Keratinocyte (primary cell): ENCODE measurements around the gene OTOA. TPM values are rescaled to one million over a fixed set of nuclear protein-coding genes. Genes with fewer than 3 reads are reported as not detected.
"Not testable (repeated sequence)": the region's sequence is repeated elsewhere in the genome, so short reads cannot be mapped to it uniquely, and the experiment has no call there.

Experiments used
- DNase-seq: peaks from one replicate; pipeline ENCODE4 v3.0.0-alpha.2; 2011; ENCODE audit warnings: low read depth, missing footprints, low spot score
- FAIRE-seq: peaks from 2 replicates; lab custom pipeline; 2011; peaks lifted over from hg19 to GRCh38; lab: Jason Lieb, UNC
- H2AFZ ChIP-seq: 2 replicates; pipeline ENCODE4 v1.6.0; 2012; ENCODE audit warnings: low read length, control low read depth, inconsistent platforms; ENCODE audit not compliant: control insufficient read depth
- H3K27ac ChIP-seq: 2 replicates; pipeline ENCODE4 v1.5.1; 2011; ENCODE audit warnings: low read length; ENCODE audit not compliant: control insufficient read depth, insufficient read depth
- H3K27me3 ChIP-seq: 3 replicates; pipeline ENCODE4 v1.6.0; 2011; ENCODE audit warnings: low read length; ENCODE audit not compliant: control insufficient read depth, insufficient read depth; ENCODE audit errors: extremely low read depth
- H3K36me3 ChIP-seq, 2 experiments: 2 replicates in 1 of 2; 3 replicates in 1 of 2; pipeline ENCODE4 v1.5.1; 2011; ENCODE audit warnings: low read length in 2 of 2, mild to moderate bottlenecking in 1 of 2; ENCODE audit not compliant: control insufficient read depth in 2 of 2, insufficient read depth in 2 of 2; ENCODE audit errors: extremely low read depth in 1 of 2
- H3K4me1 ChIP-seq: 3 replicates; pipeline ENCODE4 v1.5.1; 2011; ENCODE audit warnings: low read length; ENCODE audit not compliant: control insufficient read depth, insufficient read depth; ENCODE audit errors: extremely low read depth
- H3K4me2 ChIP-seq: 3 replicates; pipeline ENCODE4 v1.6.0; 2011; ENCODE audit warnings: low read depth, low read length; ENCODE audit not compliant: control insufficient read depth, insufficient read depth; ENCODE audit errors: extremely low read depth
- H3K4me3 ChIP-seq, 3 experiments: fragments of 200-600 bp in 1 of 3; sonication (generic) in 1 of 3; 2 replicates in 2 of 3; 3 replicates in 1 of 3; pipeline ENCODE4 v1.5.1; 2011 to 2016; ENCODE audit warnings: low read length in 3 of 3, mild to moderate bottlenecking in 3 of 3, control low read depth in 2 of 3, inconsistent platforms in 1 of 3, low read depth in 1 of 3, mixed read lengths in 1 of 3, mixed run types in 1 of 3, moderate library complexity in 1 of 3; ENCODE audit not compliant: control insufficient read depth in 2 of 3, insufficient read depth in 2 of 3; ENCODE audit errors: extremely low read depth in 1 of 3
- H3K79me2 ChIP-seq: 2 replicates; pipeline ENCODE4 v1.6.0; 2012; ENCODE audit warnings: low read length; ENCODE audit not compliant: control insufficient read depth, insufficient read depth
- H3K9ac ChIP-seq: 3 replicates; pipeline ENCODE4 v1.6.0; 2011; ENCODE audit warnings: low read length; ENCODE audit not compliant: control insufficient read depth, insufficient read depth; ENCODE audit errors: extremely low read depth
- H3K9me1 ChIP-seq: 3 replicates; pipeline ENCODE4 v1.6.0; 2011; ENCODE audit warnings: low read length; ENCODE audit not compliant: control insufficient read depth, insufficient read depth; ENCODE audit errors: extremely low read depth
- H3K9me3 ChIP-seq: 2 replicates; pipeline ENCODE4 v1.5.1; 2012; ENCODE audit warnings: low read depth, low read length; ENCODE audit not compliant: control insufficient read depth
- H4K20me1 ChIP-seq: 3 replicates; pipeline ENCODE4 v1.6.0; 2011; ENCODE audit warnings: low read length; ENCODE audit not compliant: control insufficient read depth, insufficient read depth; ENCODE audit errors: extremely low read depth
- CTCF ChIP-seq, 3 experiments: IDR thresholded peaks in 1 of 3; conservative IDR thresholded peaks in 1 of 3; optimal IDR thresholded peaks in 1 of 3; 2 replicates in 2 of 3; 3 replicates in 1 of 3; pipeline versions ENCODE3 to v1.5.1; 2011; ENCODE audit warnings: low read length in 3 of 3, mild to moderate bottlenecking in 3 of 3, moderate library complexity in 2 of 3, control low read depth in 1 of 3, inconsistent platforms in 1 of 3; ENCODE audit not compliant: insufficient read depth in 2 of 3; ENCODE audit errors: extremely low read depth in 1 of 3
- EZH2 ChIP-seq: IDR thresholded peaks from one replicate; pipeline ENCODE4 v1.6.1; 2012; ENCODE audit warnings: inconsistent platforms, mild to moderate bottlenecking, low read length, moderate library complexity
- dilution Hi-C: fragments of 300-500 bp; cut with MboI; formaldehyde crosslinking; loops from one replicate; pipeline ENCODE4 v1.7.0; 2020; ENCODE audit warnings: low sequenced_read_pairs; ENCODE audit not compliant: extremely low pct_ligation_motif_present
- polyA plus RNA-seq, 5 experiments: library from polyadenylated mRNA; depleted of rRNA in 3 of 5; stranded (reverse) in 3 of 5; stranded (forward) in 1 of 5; unstranded in 1 of 5; fragments of >200 nt; gene quantifications; 1 replicate in 1 of 5; 2 replicates in 3 of 5; 3 replicates in 1 of 5; pipeline versions ENCODE4 v1.2.1 to v1.2.3, GENCODE V29; 2011 to 2012; ENCODE audit warnings: missing spikeins in 2 of 5, low read depth in 1 of 5, low replicate concordance in 1 of 5

OTOA gene
- polyA plus RNA-seq, 1 donor (not counting 4 experiments of a cell fraction or from before 2014, with no cell fraction given), result not detected

DNA sequence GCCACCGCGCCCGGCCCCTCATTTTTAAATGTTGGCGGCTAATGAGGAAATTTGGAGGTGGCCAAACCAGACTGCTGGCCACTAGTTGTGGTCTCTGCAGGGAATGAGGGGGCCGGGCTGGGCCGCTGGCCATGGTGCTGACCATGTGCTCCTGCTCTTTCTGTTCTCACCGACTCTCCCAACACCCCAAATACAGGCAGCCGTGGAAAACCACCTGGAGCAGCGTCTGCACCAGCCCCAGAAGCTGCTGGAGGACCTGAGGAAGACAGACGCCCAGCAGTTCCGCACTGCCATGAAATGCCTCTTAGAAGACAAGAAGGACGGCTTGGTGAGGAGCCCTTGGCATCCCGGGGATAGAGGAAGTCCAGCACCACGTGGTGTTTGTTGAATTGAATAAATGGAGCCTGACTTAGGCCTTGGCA lies 21.3 kb downstream of the OTOA start:
- FAIRE-seq, result no peak
- no peak overlapping the region for H3K9ac ChIP-seq
- no peaks in the 10 kb centered on the region for H3K27me3 ChIP-seq
- H3K36me3 ChIP-seq, result no peaks in the 10 kb centered on the region
- H3K4me3 ChIP-seq, result no peak overlapping the region
- no peaks in the 10 kb centered on the region for H3K4me1 ChIP-seq
- H3K4me2 ChIP-seq, result no peak overlapping the region
- H4K20me1 ChIP-seq, result no peaks in the 10 kb centered on the region
- H3K9me3 ChIP-seq, result no peaks in the 10 kb centered on the region
- H3K79me2 ChIP-seq, result no peaks in the 10 kb centered on the region
- TF ChIP-seq CTCF (optimal IDR thresholded peaks at IDR 0.05 in 1 of 3, IDR thresholded peaks at IDR 0.05 in 1 of 3, conservative IDR thresholded peaks at IDR 0.05 in 1 of 3; ENCODE audit: extremely low read depth in 1 of 3, insufficient read depth in 2 of 3, low read length in 3 of 3) (no peak), EZH2 (no peak)
- dilution Hi-C loops, result no loop called here
- no peaks in the 10 kb centered on the region for H3K9me1 ChIP-seq
- H3K27ac ChIP-seq, result no peak overlapping the region
- DNase-seq, result no peak
- no peak overlapping the region for H2AFZ ChIP-seq

- Histone ChIP-seq H3K4me2 (no peak overlapping the region), H3K9ac (no peak overlapping the region), H3K4me1 (no peaks in the 10 kb centered on the region), H3K27ac (no peak overlapping the region), H3K4me3 (no peak overlapping the region), H4K20me1 (no peaks in the 10 kb centered on the region), H3K79me2 (no peaks in the 10 kb centered on the region), H3K27me3 (no peaks in the 10 kb centered on the region), H3K9me1 (no peaks in the 10 kb centered on the region), H3K9me3 (no peaks in the 10 kb centered on the region), H2AFZ (no peak overlapping the region), H3K36me3 (no peaks in the 10 kb centered on the region)
- dilution Hi-C loops, result no loop called here
- DNase-seq (no peak), FAIRE-seq (no peak)
- TF ChIP-seq CTCF (optimal IDR thresholded peaks at IDR 0.05 in 1 of 3, IDR thresholded peaks at IDR 0.05 in 1 of 3, conservative IDR thresholded peaks at IDR 0.05 in 1 of 3; ENCODE audit: extremely low read depth in 1 of 3, insufficient read depth in 2 of 3, low read length in 3 of 3), result no peak
- no peak for TF ChIP-seq EZH2
These were observed 25.3 kb downstream of the OTOA start for GRCh38 chr16:21689107-21689506.

GRCh38 chr16:21690967-21691366 lies 27.2 kb downstream of the OTOA start:
- FAIRE-seq, dilution Hi-C loops, H3K9me1 ChIP-seq, H3K4me2 ChIP-seq, H3K9ac ChIP-seq, H4K20me1 ChIP-seq, DNase-seq, H3K27me3 ChIP-seq, H3K27ac ChIP-seq, H3K4me1 ChIP-seq, H3K36me3 ChIP-seq, H2AFZ ChIP-seq, H3K79me2 ChIP-seq, H3K4me3 ChIP-seq, H3K9me3 ChIP-seq: not testable (repeated sequence)
